ENCODE data around the gene PEPD. TPM values are rescaled to one million over a fixed set of nuclear protein-coding genes. Genes with fewer than 3 reads are reported as not detected.
A peak's percentile ranks its signal among the peaks of the same experiment; 100 is the strongest.

PEPD gene
- total and polyA plus RNA-seq, 2 donors (not counting 3 experiments of a cell fraction or from before 2014, with no cell fraction given), result 73.7 to 126 TPM

GRCh38 chr19:33396701-33397535, 124.7 kb downstream of the PEPD start:
- Histone ChIP-seq H3K9ac (replicated peaks; ENCODE audit: extremely low read depth, insufficient read depth, low read length) (no peak overlapping the region), H3K27me3 (ENCODE audit: control insufficient read depth in 2 of 2, insufficient read depth in 2 of 2, low read length in 2 of 2) (no peaks in the 10 kb centered on the region), H3K4me3 (replicated peaks in 1 of 3; ENCODE audit: insufficient read depth in 1 of 3, low read depth in 1 of 3, low read length in 3 of 3) (no peak overlapping the region), H3K4me1 (ENCODE audit: control insufficient read depth, extremely low read depth, insufficient read depth, low read length) (peaks cover 19% of the 10 kb centered on the region), H3K9me3 (replicated peaks; ENCODE audit: control insufficient read depth, insufficient read depth, low read length) (no peaks in the 10 kb centered on the region), H3K4me2 (ENCODE audit: insufficient read depth, low read length) (peak overlapping the region; percentile 3), H4K20me1 (replicated peaks; ENCODE audit: control insufficient read depth, extremely low read depth, insufficient read depth, low read length) (no peaks in the 10 kb centered on the region), H3K27ac (ENCODE audit: insufficient read depth, low read depth, low read length) (peak overlapping the region; percentile 6), H3K36me3 (ENCODE audit: control insufficient read depth in 2 of 2, extremely low read depth in 1 of 2, insufficient read depth in 2 of 2, low read length in 2 of 2) (no peaks in the 10 kb centered on the region), H3K9me1 (replicated peaks; ENCODE audit: control insufficient read depth, extremely low read depth, insufficient read depth, low read length) (no peaks in the 10 kb centered on the region), H3K79me2 (ENCODE audit: control insufficient read depth, insufficient read depth, low read length) (no peaks in the 10 kb centered on the region), H2AFZ (ENCODE audit: low read depth, low read length) (no peak overlapping the region)
- dilution Hi-C loops (cut with MboI; ENCODE audit: extremely low pct_ligation_motif_present, low sequenced_read_pairs) (no loop called here), intact Hi-C loops (cut with micrococcal nuclease) (loop anchor here (5.0 kb wide), 1 partner anchor 95 kb away; the partner anchor contains the start of gene CEBPA)
- peak; percentile 28 for DNase-seq (ENCODE audit: low read depth, low spot score)
- peak; percentile 81 for FAIRE-seq
- CTCF ChIA-PET, result interaction anchor here (0.6 to 4.4 kb wide), 10 partner anchors 8 to 162 kb away, joined by 3 to 18 read pairs (median 6); partner anchors contain the start of gene CEBPG
- POLR2A ChIA-PET, result no interaction called here
- TF ChIP-seq POLR2A (IDR thresholded peaks at IDR 0.05; ENCODE audit: low read depth, low read length) (no peak), EZH2 (IDR thresholded peaks at IDR 0.05; ENCODE audit: borderline replicate concordance, low read depth, low read length, severe bottlenecking) (no peak), JUN (IDR thresholded peaks at IDR 0.05; ENCODE audit: borderline replicate concordance, insufficient read depth, insufficient read length, low read depth) (no peak), POLR2AphosphoS5 (IDR thresholded peaks at IDR 0.05; ENCODE audit: insufficient read depth, low read depth, low read length) (peak; percentile 70), MAX (IDR thresholded peaks at IDR 0.05; ENCODE audit: insufficient read depth, insufficient read length) (no peak), CTCF (IDR thresholded peaks at IDR 0.05; ENCODE audit: extremely low read depth in 1 of 2, insufficient read depth in 1 of 2, low read depth in 1 of 2, low read length in 2 of 2) (no peak)
- no TSS peak for BruUV-seq (replicated peaks)
